DND-41 (cell line): ENCODE data around the gene EXT2.

ENCODE experiments used
- CTCF ChIP-seq: IDR thresholded peaks from 2 replicates; pipeline ENCODE4 v1.5.1; 2012; ENCODE audit warnings: borderline replicate concordance, low read length, moderate library complexity, mild to moderate bottlenecking; ENCODE audit not compliant: poor library complexity, severe bottlenecking; ENCODE audit errors: extremely low read depth
- EZH2 ChIP-seq: IDR thresholded peaks from 3 replicates; pipeline ENCODE4 v1.6.1; 2012; ENCODE audit warnings: borderline replicate concordance, low read depth, mild to moderate bottlenecking, moderate library complexity, low read length, inconsistent platforms; ENCODE audit not compliant: severe bottlenecking

GRCh38 chr11:44288133-44288526 lies 192.7 kb downstream of the EXT2 start:
- TF ChIP-seq CTCF (no peak), EZH2 (no peak)
